Loucy (cell line): ENCODE results near the gene CNTNAP2.

Source experiments
- H2AFZ ChIP-seq: fragments of 200-600 bp; sonication (generic); 2 replicates; pipeline ENCODE4 v1.6.0; 2016; ENCODE audit warnings: antibody characterized with exemption, mild to moderate bottlenecking, low read length, moderate library complexity
- H3F3A ChIP-seq: fragments of 200-600 bp; 2 replicates; pipeline ENCODE4 v1.6.0; 2016; ENCODE audit warnings: antibody characterized with exemption, low read depth, mild to moderate bottlenecking
- H3K27me3 ChIP-seq: fragments of 200-600 bp; sonication (generic); 2 replicates; pipeline ENCODE4 v1.6.1; 2014; ENCODE audit warnings: low read length, mild to moderate bottlenecking; ENCODE audit not compliant: insufficient read depth, poor library complexity, severe bottlenecking
- H3K36me3 ChIP-seq: fragments of 200-600 bp; sonication (generic); 2 replicates; pipeline ENCODE4 v1.6.1; 2016; ENCODE audit warnings: low read length; ENCODE audit not compliant: insufficient read depth
- H3K4me1 ChIP-seq: fragments of 200-600 bp; sonication (generic); 2 replicates; pipeline ENCODE4 v1.5.1; 2014; ENCODE audit warnings: low read length, mild to moderate bottlenecking; ENCODE audit not compliant: insufficient read depth, poor library complexity, severe bottlenecking
- H3K4me2 ChIP-seq: fragments of 200-600 bp; sonication (generic); 2 replicates; pipeline ENCODE4 v1.6.0; 2014; ENCODE audit warnings: antibody characterized with exemption, low read length, low read depth, mild to moderate bottlenecking; ENCODE audit not compliant: poor library complexity, severe bottlenecking
- H3K4me3 ChIP-seq: fragments of 200-600 bp; sonication (generic); 2 replicates; pipeline ENCODE4 v1.5.1; 2014; ENCODE audit warnings: low read length, mild to moderate bottlenecking, mixed read lengths; ENCODE audit not compliant: poor library complexity, severe bottlenecking
- H3K79me2 ChIP-seq: fragments of 200-600 bp; sonication (generic); 2 replicates; pipeline ENCODE4 v1.6.1; 2014; ENCODE audit warnings: low read length; ENCODE audit not compliant: insufficient read depth
- H3K9ac ChIP-seq: fragments of 200-600 bp; sonication (generic); 2 replicates; pipeline ENCODE4 v1.6.0; 2014; ENCODE audit warnings: mild to moderate bottlenecking, low read depth, low read length, moderate library complexity; ENCODE audit not compliant: poor library complexity, severe bottlenecking
- H3K9me2 ChIP-seq: fragments of 200-600 bp; sonication (generic); replicated peaks from 2 replicates; pipeline ENCODE4 v1.6.1; 2016; ENCODE audit warnings: low read depth, low read length, mixed read lengths
- H3K9me3 ChIP-seq: fragments of 200-600 bp; sonication (generic); 2 replicates; pipeline ENCODE4 v1.6.1; 2014; ENCODE audit warnings: mild to moderate bottlenecking, antibody characterized with exemption, low read length, low read depth; ENCODE audit not compliant: insufficient read depth
- H4K20me1 ChIP-seq: fragments of 200-600 bp; sonication (generic); 2 replicates; pipeline ENCODE4 v1.6.0; 2014; ENCODE audit warnings: antibody characterized with exemption, low read length, mild to moderate bottlenecking; ENCODE audit not compliant: insufficient read depth, poor library complexity, severe bottlenecking
- CTCF ChIP-seq: fragments of 200-600 bp; sonication (generic); conservative IDR thresholded peaks from 2 replicates; pipeline ENCODE4 v1.5.1; 2014; ENCODE audit warnings: mild to moderate bottlenecking, antibody characterized with exemption, low read length
- EZH2phosphoT487 ChIP-seq: fragments of 200-600 bp; IDR thresholded peaks from 2 replicates; pipeline ENCODE4 v1.6.1; 2018; ENCODE audit warnings: antibody characterized with exemption, mild to moderate bottlenecking, moderate library complexity, borderline replicate concordance

Gene CNTNAP2

GRCh38 chr7:146112755-146113154, 3.8 kb upstream of the CNTNAP2 start:
- no peak overlapping the region for H3K4me3 ChIP-seq
- H3K4me1 ChIP-seq = no peaks in the 10 kb centered on the region
- H3K4me2 ChIP-seq = no peak overlapping the region
- H2AFZ ChIP-seq = no peak overlapping the region
- no peaks in the 10 kb centered on the region for H3F3A ChIP-seq
- no peaks in the 10 kb centered on the region for H3K9me3 ChIP-seq
- no peaks in the 10 kb centered on the region for H4K20me1 ChIP-seq
- H3K27me3 ChIP-seq = no peaks in the 10 kb centered on the region
- H3K36me3 ChIP-seq = no peaks in the 10 kb centered on the region
- TF ChIP-seq EZH2phosphoT487 = no peak
- TF ChIP-seq CTCF = no peak
- no peaks in the 10 kb centered on the region for H3K79me2 ChIP-seq
- no peak overlapping the region for H3K9ac ChIP-seq
- no peaks in the 10 kb centered on the region for H3K9me2 ChIP-seq

GRCh38 chr7:146115548-146115850, 1.1 kb upstream of the CNTNAP2 start:
- Histone ChIP-seq H3K9me3 (no peaks in the 10 kb centered on the region), H3F3A (no peaks in the 10 kb centered on the region), H3K9ac (no peak overlapping the region), H4K20me1 (no peaks in the 10 kb centered on the region), H3K9me2 (no peaks in the 10 kb centered on the region), H3K27me3 (no peaks in the 10 kb centered on the region), H3K36me3 (no peaks in the 10 kb centered on the region), H3K4me3 (no peak overlapping the region), H3K4me1 (no peaks in the 10 kb centered on the region), H3K4me2 (no peak overlapping the region), H2AFZ (no peak overlapping the region), H3K79me2 (no peaks in the 10 kb centered on the region)
- no peak for TF ChIP-seq EZH2phosphoT487

- no peak overlapping the region for H3K4me3 ChIP-seq
- H3F3A ChIP-seq = no peaks in the 10 kb centered on the region
- no peak overlapping the region for H3K9ac ChIP-seq
- no peak overlapping the region for H2AFZ ChIP-seq
- no peaks in the 10 kb centered on the region for H4K20me1 ChIP-seq
- no peaks in the 10 kb centered on the region for H3K36me3 ChIP-seq
- no peak overlapping the region for H3K4me2 ChIP-seq
- H3K4me1 ChIP-seq = no peaks in the 10 kb centered on the region
- TF ChIP-seq CTCF = no peak
- no peak for TF ChIP-seq EZH2phosphoT487
- H3K9me3 ChIP-seq = no peaks in the 10 kb centered on the region
- H3K79me2 ChIP-seq = no peaks in the 10 kb centered on the region
- H3K27me3 ChIP-seq = no peaks in the 10 kb centered on the region
- no peaks in the 10 kb centered on the region for H3K9me2 ChIP-seq
These were observed 615 bp upstream of the CNTNAP2 start for GRCh38 chr7:146115851-146116520.

GRCh38 chr7:146117576-146117975, 975 bp downstream of the CNTNAP2 start:
- Histone ChIP-seq H3K36me3 (no peaks in the 10 kb centered on the region), H3K27me3 (no peaks in the 10 kb centered on the region), H4K20me1 (no peaks in the 10 kb centered on the region), H3K4me2 (no peak overlapping the region), H2AFZ (no peak overlapping the region), H3K9me3 (no peaks in the 10 kb centered on the region), H3K79me2 (no peaks in the 10 kb centered on the region), H3K4me1 (no peaks in the 10 kb centered on the region), H3K9me2 (no peaks in the 10 kb centered on the region), H3K9ac (no peak overlapping the region), H3K4me3 (no peak overlapping the region), H3F3A (no peaks in the 10 kb centered on the region)
- TF ChIP-seq CTCF = no peak
- TF ChIP-seq EZH2phosphoT487 = no peak
